Measurements from ENCODE around the gene MPIG6B. TPM values are rescaled to one million over a fixed set of nuclear protein-coding genes. Genes with fewer than 3 reads are reported as not detected.

The MPIG6B gene
- total and polyA plus RNA-seq, 8 donors = 1.2 to 3.5 (median 2.8) TPM

- no peaks in the 10 kb centered on the region for H3K36me3 ChIP-seq
- DNase-seq (peak in 1 of 4 donors; percentile 53), ATAC-seq (peak; percentile 64)
- no peak overlapping the region for H3K4me3 ChIP-seq
- no peaks in the 10 kb centered on the region for H3K27me3 ChIP-seq
- no peak for TF ChIP-seq CTCF (IDR thresholded peaks at IDR 0.05)
- H3K27ac ChIP-seq = no peak overlapping the region
- peaks cover 0 to 12% of the 10 kb centered on the region in 2 donors for H3K4me1 ChIP-seq
- no peaks in the 10 kb centered on the region for H3K9me3 ChIP-seq
- intact Hi-C loops (cut with DNase I) = no loop called here
Measured at GRCh38 chr6:31711233-31711632, 11.9 kb upstream of the MPIG6B start.

GRCh38 chr6:31712296-31712695 lies 10.9 kb upstream of the MPIG6B start:
- DNase-seq = no peak
- H3K36me3 ChIP-seq = no peaks in the 10 kb centered on the region
- no peak overlapping the region for H3K4me3 ChIP-seq
- peak; percentile 68 for ATAC-seq
- H3K27me3 ChIP-seq = no peaks in the 10 kb centered on the region
- H3K4me1 ChIP-seq = peaks cover 0 to 12% of the 10 kb centered on the region in 2 donors
- no peak overlapping the region for H3K27ac ChIP-seq
- intact Hi-C loops (cut with DNase I) = no loop called here
- no peak for TF ChIP-seq CTCF (IDR thresholded peaks at IDR 0.05)
- no peaks in the 10 kb centered on the region for H3K9me3 ChIP-seq

GRCh38 chr6:31713465-31713864 lies 9.7 kb upstream of the MPIG6B start:
- no peak for ATAC-seq
- DNase-seq = no peak
- no peaks in the 10 kb centered on the region for H3K27me3 ChIP-seq
- TF ChIP-seq CTCF (IDR thresholded peaks at IDR 0.05) = no peak
- no peaks in the 10 kb centered on the region for H3K9me3 ChIP-seq
- no peak overlapping the region for H3K4me3 ChIP-seq
- H3K27ac ChIP-seq = no peak overlapping the region
- intact Hi-C loops (cut with DNase I) = no loop called here
- H3K36me3 ChIP-seq = no peaks in the 10 kb centered on the region
- peaks cover 0 to 12% of the 10 kb centered on the region in 2 donors for H3K4me1 ChIP-seq

- H3K36me3 ChIP-seq = no peaks in the 10 kb centered on the region
- no peak overlapping the region for H3K27ac ChIP-seq
- no peak overlapping the region for H3K4me3 ChIP-seq
- H3K9me3 ChIP-seq = no peaks in the 10 kb centered on the region
- no peak for TF ChIP-seq CTCF (IDR thresholded peaks at IDR 0.05)
- ATAC-seq (no peak), DNase-seq (no peak)
- no peaks in the 10 kb centered on the region for H3K27me3 ChIP-seq
- intact Hi-C loops (cut with DNase I) = no loop called here
- H3K4me1 ChIP-seq = peaks cover 0 to 12% of the 10 kb centered on the region in 2 donors
Measured at GRCh38 chr6:31713991-31714684, 9.0 kb upstream of the MPIG6B start.

GRCh38 chr6:31715022-31715958 lies 7.9 kb upstream of the MPIG6B start, which contains the start of gene LY6G6D:
LY6G6D (plus strand) TSS chr6:31715348; CDS start chr6:31715356, 8 bp downstream.
- H3K27me3 ChIP-seq = no peaks in the 10 kb centered on the region
- H3K36me3 ChIP-seq = no peaks in the 10 kb centered on the region
- no peak for ATAC-seq
- intact Hi-C loops (cut with DNase I) = no loop called here
- peak in 1 of 4 donors; percentile 66 for DNase-seq
- H3K9me3 ChIP-seq = no peaks in the 10 kb centered on the region
- H3K4me3 ChIP-seq = no peak within 1 kb of the TSS
- H3K27ac ChIP-seq = no peak within 1 kb of the TSS
- TF ChIP-seq CTCF (IDR thresholded peaks at IDR 0.05) = no peak
- peaks cover 0 to 12% of the 10 kb centered on the region in 2 donors for H3K4me1 ChIP-seq

Measured in left lung (tissue), 10 donors.